Fibroblast of lung (primary cell): Measurements from ENCODE around the gene ANKRD27. TPM values are rescaled to one million over a fixed set of nuclear protein-coding genes. Genes with fewer than 3 reads are reported as not detected.
"Not testable (repeated sequence)": the region's sequence is repeated elsewhere in the genome, so short reads cannot be mapped to it uniquely, and the experiment has no call there.

Experiments used
- DNase-seq, 2 donors: peaks; one replicate each; pipeline versions ENCODE4 v3.0.0 to v3.0.0-alpha.2; 2010; ENCODE audit warnings: low read depth in 2 of 2
- H2AFZ ChIP-seq: 2 replicates; pipeline ENCODE4 v1.5.1; 2012; ENCODE audit warnings: low read length, control low read depth, inconsistent platforms
- H3K27ac ChIP-seq: 2 replicates; pipeline ENCODE4 v1.5.1; 2011; ENCODE audit warnings: low read length, control low read depth; ENCODE audit not compliant: insufficient read depth
- H3K27me3 ChIP-seq: 2 replicates; pipeline ENCODE4 v1.5.1; 2011; ENCODE audit warnings: mild to moderate bottlenecking, low read length; ENCODE audit not compliant: control insufficient read depth, insufficient read depth
- H3K36me3 ChIP-seq: 2 replicates; pipeline ENCODE4 v1.5.1; 2011; ENCODE audit warnings: low read length; ENCODE audit not compliant: control insufficient read depth, insufficient read depth
- H3K4me1 ChIP-seq: 2 replicates; pipeline ENCODE4 v1.5.1; 2011; ENCODE audit warnings: low read length; ENCODE audit not compliant: control insufficient read depth, insufficient read depth; ENCODE audit errors: extremely low read depth
- H3K4me2 ChIP-seq: 2 replicates; pipeline ENCODE4 v1.5.1; 2011; ENCODE audit warnings: low read length, control low read depth; ENCODE audit not compliant: insufficient read depth; ENCODE audit errors: extremely low read depth
- H3K4me3 ChIP-seq, 4 experiments: fragments of 200-600 bp in 1 of 4; sonication (generic) in 1 of 4; replicated peaks in 1 of 4; 2 replicates each; pipeline ENCODE4 v1.5.1; 2011 to 2016; ENCODE audit warnings: low read length in 4 of 4, low read depth in 3 of 4, mild to moderate bottlenecking in 3 of 4, control low read depth in 2 of 4, inconsistent platforms in 1 of 4, mixed read lengths in 1 of 4; ENCODE audit not compliant: insufficient read depth in 1 of 4; ENCODE audit errors: control extremely low read depth in 1 of 4
- H3K79me2 ChIP-seq: 2 replicates; pipeline ENCODE4 v1.5.1; 2012; ENCODE audit warnings: mild to moderate bottlenecking, low read length, inconsistent platforms; ENCODE audit not compliant: control insufficient read depth, insufficient read depth
- H3K9ac ChIP-seq: 2 replicates; pipeline ENCODE4 v1.5.1; 2011; ENCODE audit warnings: mild to moderate bottlenecking, low read length, control low read depth; ENCODE audit not compliant: insufficient read depth
- H3K9me3 ChIP-seq: 2 replicates; pipeline ENCODE4 v1.5.1; 2012; ENCODE audit warnings: low read depth, low read length; ENCODE audit not compliant: control insufficient read depth, insufficient read depth
- H4K20me1 ChIP-seq: 2 replicates; pipeline ENCODE4 v1.5.1; 2011; ENCODE audit warnings: low read length; ENCODE audit not compliant: control insufficient read depth, insufficient read depth; ENCODE audit errors: extremely low read depth
- CTCF ChIP-seq, 2 donors: IDR thresholded peaks in 1 of 2; conservative IDR thresholded peaks in 1 of 2; 1 replicate in 1 of 2; 2 replicates in 1 of 2; pipeline ENCODE4 v1.5.1; 2011 to 2012; ENCODE audit warnings: low read length in 2 of 2, control low read depth in 1 of 2, inconsistent platforms in 1 of 2, low read depth in 1 of 2, mild to moderate bottlenecking in 1 of 2
- EZH2 ChIP-seq: IDR thresholded peaks from 2 replicates; pipeline ENCODE4 v1.5.1; 2012; ENCODE audit warnings: low read length, control low read depth, mild to moderate bottlenecking; ENCODE audit errors: missing control alignments
- polyA plus RNA-seq, 2 donors: library from polyadenylated mRNA; depleted of rRNA in 1 of 2; stranded (reverse) in 1 of 2; unstranded in 1 of 2; fragments of >200 nt; gene quantifications; 2 replicates each; pipeline ENCODE4 v1.2.1, GENCODE V29; 2011 to 2012; ENCODE audit warnings: missing spikeins in 1 of 2
- total RNA-seq: library from RNA; depleted of rRNA; stranded (reverse); fragments of >200 nt; gene quantifications from 2 replicates; pipeline ENCODE4 v1.2.1, GENCODE V29; 2014

The ANKRD27 gene
- total and polyA plus RNA-seq, 2 donors (not counting 1 experiment from before 2014, with no cell fraction given): 29.7 to 38.3 TPM

GRCh38 chr19:32702010-32702409, 27.0 kb upstream of the ANKRD27 start:
- H3K4me3 ChIP-seq: no peak overlapping the region
- H3K27me3 ChIP-seq: no peaks in the 10 kb centered on the region
- H3K27ac ChIP-seq: no peak overlapping the region
- no peak overlapping the region for H2AFZ ChIP-seq
- H3K4me2 ChIP-seq: no peak overlapping the region
- TF ChIP-seq CTCF (conservative IDR thresholded peaks at IDR 0.05 in 1 of 2, IDR thresholded peaks at IDR 0.05 in 1 of 2; ENCODE audit: low read depth in 1 of 2, low read length in 2 of 2): no peak
- no peak for TF ChIP-seq EZH2
- H3K9me3 ChIP-seq: no peaks in the 10 kb centered on the region
- DNase-seq: peak in 1 of 2 donors; percentile 17
- no peaks in the 10 kb centered on the region for H3K36me3 ChIP-seq
- H3K79me2 ChIP-seq: peaks cover 9% of the 10 kb centered on the region
- no peak overlapping the region for H3K9ac ChIP-seq
- H3K4me1 ChIP-seq: no peaks in the 10 kb centered on the region
- no peaks in the 10 kb centered on the region for H4K20me1 ChIP-seq

GRCh38 chr19:32700129-32700528, 25.1 kb upstream of the ANKRD27 start:
- H3K4me3 ChIP-seq, H3K36me3 ChIP-seq: not testable (repeated sequence)

GRCh38 chr19:32696771-32697170, 21.8 kb upstream of the ANKRD27 start:
- not testable (repeated sequence) for DNase-seq, H3K36me3 ChIP-seq, H4K20me1 ChIP-seq

More at GRCh38 chr19:32700129-32700528, 25.1 kb upstream of the ANKRD27 start:
- not testable (repeated sequence) for DNase-seq, H3K4me2 ChIP-seq, H3K4me1 ChIP-seq, H3K79me2 ChIP-seq, H2AFZ ChIP-seq, H3K9ac ChIP-seq, H3K27me3 ChIP-seq, H4K20me1 ChIP-seq, H3K27ac ChIP-seq, H3K9me3 ChIP-seq

GRCh38 chr19:32695506-32695905, 20.5 kb upstream of the ANKRD27 start:
- not testable (repeated sequence) for H4K20me1 ChIP-seq, H3K36me3 ChIP-seq, H3K4me1 ChIP-seq, H3K27ac ChIP-seq, H3K9ac ChIP-seq, H3K4me3 ChIP-seq, H3K9me3 ChIP-seq, H2AFZ ChIP-seq, DNase-seq, H3K4me2 ChIP-seq, H3K27me3 ChIP-seq
- peaks cover 27% of the 10 kb centered on the region for H3K79me2 ChIP-seq

More at GRCh38 chr19:32696771-32697170, 21.8 kb upstream of the ANKRD27 start:
- H2AFZ ChIP-seq, H3K4me2 ChIP-seq, H3K9me3 ChIP-seq, H3K4me3 ChIP-seq, H3K27ac ChIP-seq, H3K27me3 ChIP-seq, H3K4me1 ChIP-seq, H3K9ac ChIP-seq: not testable (repeated sequence)
- peaks cover 27% of the 10 kb centered on the region for H3K79me2 ChIP-seq

DNA sequence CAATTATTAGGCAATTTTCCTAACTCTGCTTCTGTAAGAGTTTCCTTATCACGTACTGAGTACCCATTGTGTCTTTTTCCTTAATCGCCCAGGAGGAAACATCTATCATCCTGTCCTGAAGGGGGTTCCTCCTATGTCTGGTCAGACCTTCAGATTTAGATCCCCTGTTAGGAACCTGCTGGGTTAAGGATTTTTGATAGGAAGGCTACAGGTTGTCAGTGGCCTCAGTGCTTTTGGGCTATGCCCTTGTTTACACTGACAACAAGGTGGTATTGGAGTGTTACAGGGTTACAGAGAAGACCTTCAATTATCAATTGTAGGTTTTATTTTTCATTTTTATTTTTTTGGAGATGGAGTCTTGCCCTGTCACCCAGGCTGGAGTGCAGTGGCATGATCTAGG, 19.9 kb upstream of the ANKRD27 start:
- H3K27ac ChIP-seq, H3K4me1 ChIP-seq, H3K27me3 ChIP-seq, H3K9me3 ChIP-seq, H3K4me3 ChIP-seq, H3K36me3 ChIP-seq, H2AFZ ChIP-seq, H4K20me1 ChIP-seq, H3K4me2 ChIP-seq, DNase-seq, H3K9ac ChIP-seq: not testable (repeated sequence)
- peaks cover 27% of the 10 kb centered on the region for H3K79me2 ChIP-seq

GRCh38 chr19:32694316-32694715, 19.3 kb upstream of the ANKRD27 start:
- not testable (repeated sequence) for H3K27me3 ChIP-seq, DNase-seq, H3K9ac ChIP-seq, H4K20me1 ChIP-seq, H3K4me2 ChIP-seq, H3K36me3 ChIP-seq, H2AFZ ChIP-seq, H3K4me1 ChIP-seq, H3K9me3 ChIP-seq, H3K27ac ChIP-seq
- peaks cover 27% of the 10 kb centered on the region for H3K79me2 ChIP-seq
- peak overlapping the region in 2 of 4 experiments; percentile 17 to 20 for H3K4me3 ChIP-seq
